ENCODE results near the gene AP2A1. TPM values are rescaled to one million over a fixed set of nuclear protein-coding genes. Genes with fewer than 3 reads are reported as not detected.
"Not testable (repeated sequence)": the region's sequence is repeated elsewhere in the genome, so short reads cannot be mapped to it uniquely, and the experiment has no call there.

AP2A1 gene
- 52.9 TPM for polyA plus RNA-seq (ENCODE audit: insufficient read length)
- long read RNA-seq, donor 1, transcript AP2A1-208 (1 exons, 2,238 nt) = major isoform, 22 of 85 reads
- long read RNA-seq, donor 1, transcript AP2A1-201 (23 exons, 3,388 nt) = minor isoform, 5 of 85 reads
- long read RNA-seq, donor 1, partial matches to known transcripts = 44 of 85 reads
- long read RNA-seq, donor 1, other reads (novel, unspliced or antisense) = 12 of 85 reads
- long read RNA-seq, donor 2, transcript AP2A1-201 (23 exons, 3,388 nt) = minor isoform, 5 of 47 reads
- long read RNA-seq, donor 2, transcript AP2A1-208 (1 exons, 2,238 nt) = major isoform, 22 of 47 reads
- long read RNA-seq, donor 2, partial matches to known transcripts = 20 of 47 reads
- long read RNA-seq, donor 2, other reads (novel, unspliced or antisense) = 0 of 47 reads
- long read RNA-seq, donor 3, transcript AP2A1-208 (1 exons, 2,238 nt) = major isoform, 15 of 27 reads
- long read RNA-seq, donor 3, partial matches to known transcripts = 9 of 27 reads
- long read RNA-seq, donor 3, other reads (novel, unspliced or antisense) = 0 of 27 reads
- long read RNA-seq, donor 4, transcript AP2A1-208 (1 exons, 2,238 nt) = major isoform, 9 of 10 reads
- long read RNA-seq, donor 4, partial matches to known transcripts = 0 of 10 reads
- long read RNA-seq, donor 4, other reads (novel, unspliced or antisense) = 0 of 10 reads
- long read RNA-seq, donor 5, transcript AP2A1-201 (23 exons, 3,388 nt) = minor isoform, 9 of 71 reads
- long read RNA-seq, donor 5, transcript AP2A1-208 (1 exons, 2,238 nt) = major isoform, 21 of 71 reads
- long read RNA-seq, donor 5, partial matches to known transcripts = 32 of 71 reads
- long read RNA-seq, donor 5, other reads (novel, unspliced or antisense) = 8 of 71 reads
- long read RNA-seq, donor 6, transcript AP2A1-208 (1 exons, 2,238 nt) = major isoform, 17 of 68 reads
- long read RNA-seq, donor 6, partial matches to known transcripts = 41 of 68 reads
- long read RNA-seq, donor 6, other reads (novel, unspliced or antisense) = 6 of 68 reads
- long read RNA-seq, donor 7, transcript AP2A1-208 (1 exons, 2,238 nt) = major isoform, 24 of 72 reads
- long read RNA-seq, donor 7, transcript AP2A1-201 (23 exons, 3,388 nt) = minor isoform, 7 of 72 reads
- long read RNA-seq, donor 7, partial matches to known transcripts = 31 of 72 reads
- long read RNA-seq, donor 7, other reads (novel, unspliced or antisense) = 10 of 72 reads
- long read RNA-seq, donor 8, transcript AP2A1-208 (1 exons, 2,238 nt) = major isoform, 16 of 20 reads
- long read RNA-seq, donor 8, partial matches to known transcripts = 0 of 20 reads
- long read RNA-seq, donor 8, other reads (novel, unspliced or antisense) = 0 of 20 reads

- no peak for DNase-seq
Observed at GRCh38 chr19:49766930-49767299, at the start of gene AP2A1. Gene AP2A1 (plus strand): TSS chr19:49767001. CDS start chr19:49767134, 133 bp downstream.

GRCh38 chr19:49718511-49718910 lies 48.3 kb upstream of the AP2A1 start:
- DNase-seq = peak; percentile 17

GRCh38 chr19:49718991-49719390 lies 47.8 kb upstream of the AP2A1 start:
- no peak for DNase-seq

GRCh38 chr19:49719420-49719819 lies 47.4 kb upstream of the AP2A1 start:
- not testable (repeated sequence) for DNase-seq

GRCh38 chr19:49727217-49728030 lies 39.4 kb upstream of the AP2A1 start:
- peak; percentile 12 for DNase-seq

- no peak for DNase-seq
Observed at GRCh38 chr19:49730166-49730565, 36.6 kb upstream of the AP2A1 start.

GRCh38 chr19:49738268-49738667 lies 28.5 kb upstream of the AP2A1 start:
- DNase-seq = no peak

GRCh38 chr19:49739098-49739497 lies 27.7 kb upstream of the AP2A1 start:
- no peak for DNase-seq

GRCh38 chr19:49739933-49740332 lies 26.9 kb upstream of the AP2A1 start:
- DNase-seq = no peak

GRCh38 chr19:49741210-49741844 lies 25.5 kb upstream of the AP2A1 start:
- DNase-seq = no peak

GRCh38 chr19:49744946-49745381 lies 21.8 kb upstream of the AP2A1 start:
- DNase-seq = no peak

- DNase-seq = no peak
Observed at GRCh38 chr19:49746206-49746958, 20.4 kb upstream of the AP2A1 start.

GRCh38 chr19:49749055-49749716 lies 17.6 kb upstream of the AP2A1 start:
- no peak for DNase-seq

GRCh38 chr19:49749771-49750170 lies 17.0 kb upstream of the AP2A1 start:
- DNase-seq = no peak

- DNase-seq = no peak
Observed at GRCh38 chr19:49752701-49753100, 14.1 kb upstream of the AP2A1 start.

- DNase-seq = no peak
Observed at GRCh38 chr19:49755956-49756355, 10.8 kb upstream of the AP2A1 start.

GRCh38 chr19:49758292-49758691 lies 8.5 kb upstream of the AP2A1 start:
- no peak for DNase-seq

- DNase-seq = no peak
Observed at GRCh38 chr19:49761249-49761624, 5.6 kb upstream of the AP2A1 start.

- DNase-seq = no peak
Observed at GRCh38 chr19:49761625-49762311, 5.0 kb upstream of the AP2A1 start.

All from left kidney (tissue), 8 donors.